Upper lobe of right lung (tissue), 1 donor: ENCODE measurements around the gene VHLL. TPM values are rescaled to one million over a fixed set of nuclear protein-coding genes. Genes with fewer than 3 reads are reported as not detected.

ENCODE experiments used
- ATAC-seq: fragments of 200-7000 bp; cut with Tn5 transposase; one replicate; pipeline ENCODE4 v1.9.1; 2020; ENCODE audit warnings: mild to moderate bottlenecking, moderate library complexity
- DNase-seq: peaks from one replicate; pipeline ENCODE4 v3.0.0-alpha.2; 2020
- H3K27ac ChIP-seq: fragments of 200-600 bp; one replicate; pipeline ENCODE4 v1.8.0; 2022
- H3K27me3 ChIP-seq: fragments of 200-600 bp; one replicate; pipeline ENCODE4 v1.8.0; 2022; ENCODE audit warnings: mild to moderate bottlenecking
- H3K36me3 ChIP-seq: fragments of 200-600 bp; one replicate; pipeline ENCODE4 v1.8.0; 2022
- H3K4me1 ChIP-seq: fragments of 200-600 bp; one replicate; pipeline ENCODE4 v1.8.0; 2022
- H3K4me3 ChIP-seq: fragments of 200-600 bp; one replicate; pipeline ENCODE4 v1.8.0; 2022; ENCODE audit warnings: mild to moderate bottlenecking
- H3K9me3 ChIP-seq: fragments of 200-600 bp; one replicate; pipeline ENCODE4 v1.8.0; 2022
- CTCF ChIP-seq: fragments of 200-600 bp; IDR thresholded peaks from one replicate; pipeline ENCODE4 v1.8.0; 2022; ENCODE audit warnings: antibody characterized with exemption
- intact Hi-C: fragments of 100-400 bp; cut with DNase I; formaldehyde crosslinking; loops from one replicate; pipeline ENCODE4 v1.11.0; 2022
- total RNA-seq: library from RNA; stranded (reverse); fragmentation: NEBNext Ultra II Directional; extraction: Animal tissue kit (Norgen Biotek cat#: 25700); gene quantifications from one replicate; pipeline ENCODE4 v1.2.1, GENCODE V29; 2021
- donor health status: DM: no; HTN: yes; CAD: no; lungs with severe emphysema.

The VHLL gene
- total RNA-seq, 1 donor from 2014 or later: not detected

- Histone ChIP-seq H3K36me3 (peaks cover 94% of the 10 kb centered on the region), H3K27ac (no peak overlapping the region), H3K4me1 (no peaks in the 10 kb centered on the region), H3K4me3 (no peak overlapping the region), H3K9me3 (no peaks in the 10 kb centered on the region), H3K27me3 (no peaks in the 10 kb centered on the region)
- intact Hi-C loops: no loop called here
- DNase-seq (no peak), ATAC-seq (no peak)
- no peak for TF ChIP-seq CTCF
These were observed 36.4 kb downstream of the VHLL start for GRCh38 chr1:156262461-156263287.

- Histone ChIP-seq H3K36me3 (peaks cover 93% of the 10 kb centered on the region), H3K27ac (no peak overlapping the region), H3K4me3 (no peak overlapping the region), H3K27me3 (no peaks in the 10 kb centered on the region), H3K9me3 (no peaks in the 10 kb centered on the region), H3K4me1 (no peaks in the 10 kb centered on the region)
- DNase-seq (no peak), ATAC-seq (no peak)
- intact Hi-C loops: no loop called here
- TF ChIP-seq CTCF: no peak
These were observed 38.2 kb downstream of the VHLL start for GRCh38 chr1:156260896-156261295.

- Histone ChIP-seq H3K36me3 (peaks cover 95% of the 10 kb centered on the region), H3K4me1 (no peaks in the 10 kb centered on the region), H3K27me3 (no peaks in the 10 kb centered on the region), H3K27ac (no peak overlapping the region), H3K9me3 (no peaks in the 10 kb centered on the region), H3K4me3 (no peak overlapping the region)
- DNase-seq (no peak), ATAC-seq (no peak)
- intact Hi-C loops: no loop called here
- TF ChIP-seq CTCF: no peak
These were observed 39.3 kb downstream of the VHLL start for GRCh38 chr1:156259805-156260204.

- DNase-seq (no peak), ATAC-seq (no peak)
- peaks cover 97% of the 10 kb centered on the region for H3K36me3 ChIP-seq
- no peak overlapping the region for H3K4me3 ChIP-seq
- no peaks in the 10 kb centered on the region for H3K9me3 ChIP-seq
- no peaks in the 10 kb centered on the region for H3K4me1 ChIP-seq
- intact Hi-C loops: no loop called here
- no peak for TF ChIP-seq CTCF
- no peaks in the 10 kb centered on the region for H3K27me3 ChIP-seq
- H3K27ac ChIP-seq: no peak overlapping the region
These were observed 40.2 kb downstream of the VHLL start for GRCh38 chr1:156258859-156259258.

- intact Hi-C loops: no loop called here
- no peak for ATAC-seq
- no peaks in the 10 kb centered on the region for H3K27me3 ChIP-seq
- H3K4me3 ChIP-seq: no peak overlapping the region
- DNase-seq: no peak
- H3K27ac ChIP-seq: no peak overlapping the region
- H3K4me1 ChIP-seq: no peaks in the 10 kb centered on the region
- TF ChIP-seq CTCF: no peak
- peaks cover 97% of the 10 kb centered on the region for H3K36me3 ChIP-seq
- H3K9me3 ChIP-seq: no peaks in the 10 kb centered on the region
These were observed 41.4 kb downstream of the VHLL start for GRCh38 chr1:156257711-156258110.
